H1 (cell line): Measurements from ENCODE around the gene COLEC11. TPM values are rescaled to one million over a fixed set of nuclear protein-coding genes. Genes with fewer than 3 reads are reported as not detected.

Experiments used
- CTCF ChIA-PET: fragments of 300-600 bp; sonication (Branson Sonifier 250); formaldehyde crosslinking; loops from one replicate; lab custom pipeline; 2021; ENCODE audit not compliant: partially characterized antibody; lab: Charles Lee
- POLR2A ChIA-PET: fragments of 300-600 bp; sonication (Branson Sonifier 250); formaldehyde crosslinking; loops from one replicate; lab custom pipeline; 2021; ENCODE audit warnings: inconsistent platforms; ENCODE audit not compliant: partially characterized antibody; lab: Charles Lee
- DNase-seq, 2 experiments: peaks; one replicate each; pipeline versions ENCODE4 v3.0.0 to v3.0.0-alpha.2; 2010 to 2022; ENCODE audit warnings: low spot score in 2 of 2, low read depth in 1 of 2, mixed read lengths in 1 of 2
- FAIRE-seq: peaks from 2 replicates; lab custom pipeline; 2011; peaks lifted over from hg19 to GRCh38; lab: Jason Lieb, UNC
- H2AFZ ChIP-seq: 2 replicates; pipeline ENCODE4 v1.8.1; 2012; ENCODE audit warnings: low read length, inconsistent platforms
- H2AK5ac ChIP-seq: 2 replicates; pipeline ENCODE4 v1.6.1; 2013; ENCODE audit warnings: low read depth, low read length
- H2BK120ac ChIP-seq: replicated peaks from 2 replicates; pipeline ENCODE3; 2013; ENCODE audit warnings: low read depth, low read length, inconsistent platforms
- H2BK12ac ChIP-seq: 2 replicates; pipeline ENCODE4 v1.6.1; 2013; ENCODE audit warnings: low read depth, low read length
- H2BK15ac ChIP-seq: 2 replicates; pipeline ENCODE4 v1.6.1; 2013; ENCODE audit warnings: low read length
- H2BK20ac ChIP-seq: 2 replicates; pipeline ENCODE4 v1.6.1; 2013; ENCODE audit warnings: low read length
- H2BK5ac ChIP-seq: 2 replicates; pipeline ENCODE4 v1.6.1; 2013; ENCODE audit warnings: low read depth, low read length
- H3K14ac ChIP-seq: 2 replicates; pipeline ENCODE4 v1.6.1; 2013; ENCODE audit warnings: inconsistent platforms; ENCODE audit not compliant: insufficient read length
- H3K18ac ChIP-seq: 2 replicates; pipeline ENCODE4 v1.6.1; 2013; ENCODE audit warnings: low read length; ENCODE audit errors: extremely low read depth
- H3K23ac ChIP-seq: 2 replicates; pipeline ENCODE4 v1.6.1; 2013; ENCODE audit warnings: inconsistent platforms; ENCODE audit not compliant: insufficient read length
- H3K23me2 ChIP-seq: 2 replicates; pipeline ENCODE4 v1.6.1; 2013; ENCODE audit warnings: low read depth, low read length
- H3K27ac ChIP-seq: 2 replicates; pipeline ENCODE4 v1.6.1; 2011; ENCODE audit warnings: low read depth, low read length, inconsistent platforms
- H3K27me3 ChIP-seq, 4 experiments: replicated peaks in 1 of 4; 1 replicate in 1 of 4; 2 replicates in 3 of 4; pipeline versions ENCODE4 v1.6.1 to v1.8.1; 2011 to 2013; ENCODE audit warnings: low read length in 3 of 4, mild to moderate bottlenecking in 3 of 4, inconsistent platforms in 2 of 4, mixed read lengths in 2 of 4, moderate library complexity in 1 of 4; ENCODE audit not compliant: control insufficient read depth in 3 of 4, insufficient read depth in 3 of 4; ENCODE audit errors: extremely low read depth in 1 of 4
- H3K36me3 ChIP-seq, 4 experiments: 2 replicates each; pipeline versions ENCODE4 v1.6.1 to v1.8.1; 2011 to 2013; ENCODE audit warnings: mild to moderate bottlenecking in 4 of 4, low read length in 3 of 4, moderate library complexity in 2 of 4, control low read depth in 1 of 4, inconsistent platforms in 1 of 4; ENCODE audit not compliant: insufficient read depth in 4 of 4, control insufficient read depth in 2 of 4
- H3K4ac ChIP-seq: replicated peaks from 2 replicates; pipeline ENCODE3; 2013; ENCODE audit warnings: low read length, low read depth, mixed read lengths, inconsistent platforms; ENCODE audit not compliant: insufficient read length
- H3K4me1 ChIP-seq, 4 experiments: replicated peaks in 1 of 4; 1 replicate in 1 of 4; 2 replicates in 3 of 4; pipeline versions ENCODE4 v1.6.1 to v1.8.1; 2011 to 2013; ENCODE audit warnings: low read length in 3 of 4, inconsistent platforms in 2 of 4, mixed read lengths in 1 of 4; ENCODE audit not compliant: insufficient read depth in 4 of 4, control insufficient read depth in 3 of 4
- H3K4me2 ChIP-seq, 2 experiments: 2 replicates each; pipeline versions ENCODE4 v1.6.1 to v1.8.1; 2011 to 2013; ENCODE audit warnings: low read depth in 2 of 2, low read length in 2 of 2, control low read depth in 1 of 2, inconsistent platforms in 1 of 2, mild to moderate bottlenecking in 1 of 2; ENCODE audit not compliant: insufficient read depth in 1 of 2
- H3K4me3 ChIP-seq, 4 experiments: fragments of 200-600, 300-600 bp in 1 of 4; sonication (generic), shearing (Covaris generic), sonication (Bioruptor Twin) in 1 of 4; 2 replicates each; pipeline versions ENCODE4 v1.5.1 to v1.8.1; 2011 to 2016; ENCODE audit warnings: low read length in 4 of 4, low read depth in 3 of 4, control low read depth in 2 of 4, inconsistent platforms in 2 of 4, mild to moderate bottlenecking in 2 of 4, mixed read lengths in 1 of 4, moderate library complexity in 1 of 4; ENCODE audit not compliant: insufficient read depth in 2 of 4; ENCODE audit errors: extremely low read depth in 1 of 4
- H3K56ac ChIP-seq: replicated peaks from 2 replicates; pipeline ENCODE3; 2013; ENCODE audit warnings: low read depth, mild to moderate bottlenecking, mixed read lengths, low read length, inconsistent platforms; ENCODE audit not compliant: insufficient read length
- H3K79me1 ChIP-seq: 2 replicates; pipeline ENCODE4 v1.6.1; 2013; ENCODE audit warnings: low read depth, low read length, control low read depth
- H3K79me2 ChIP-seq, 2 experiments: 2 replicates each; pipeline versions ENCODE4 v1.6.1 to v1.8.1; 2012 to 2013; ENCODE audit warnings: low read length in 2 of 2, mild to moderate bottlenecking in 2 of 2, inconsistent platforms in 1 of 2; ENCODE audit not compliant: insufficient read depth in 2 of 2, control insufficient read depth in 1 of 2
- H3K9ac ChIP-seq, 4 experiments: replicated peaks in 1 of 4; 1 replicate in 1 of 4; 2 replicates in 3 of 4; pipeline versions ENCODE4 v1.6.1 to v1.8.1; 2011 to 2013; ENCODE audit warnings: low read depth in 3 of 4, low read length in 3 of 4, control low read depth in 2 of 4, mild to moderate bottlenecking in 2 of 4, moderate library complexity in 2 of 4, inconsistent platforms in 1 of 4; ENCODE audit errors: extremely low read depth in 1 of 4
- H3K9me3 ChIP-seq, 2 experiments: 2 replicates each; pipeline versions ENCODE4 v1.6.1 to v1.8.1; 2012 to 2013; ENCODE audit warnings: mild to moderate bottlenecking in 2 of 2, moderate library complexity in 2 of 2, control low read depth in 1 of 2, inconsistent platforms in 1 of 2, low read depth in 1 of 2, low read length in 1 of 2, mixed read lengths in 1 of 2; ENCODE audit not compliant: insufficient read depth in 2 of 2
- H4K20me1 ChIP-seq, 2 experiments: replicated peaks in 1 of 2; 2 replicates each; pipeline versions ENCODE3 to v1.8.1; 2011 to 2013; ENCODE audit warnings: inconsistent platforms in 2 of 2, low read length in 2 of 2, mild to moderate bottlenecking in 1 of 2; ENCODE audit not compliant: insufficient read depth in 2 of 2, control insufficient read depth in 1 of 2
- H4K5ac ChIP-seq: 2 replicates; pipeline ENCODE4 v1.6.1; 2013; ENCODE audit warnings: low read length, low read depth, mixed read lengths, inconsistent platforms; ENCODE audit not compliant: insufficient read length
- H4K8ac ChIP-seq: 2 replicates; pipeline ENCODE4 v1.8.0; 2013; ENCODE audit warnings: mild to moderate bottlenecking, moderate library complexity, low read length, inconsistent platforms; ENCODE audit not compliant: insufficient read depth; ENCODE audit errors: extremely low read depth
- H4K91ac ChIP-seq: replicated peaks from 2 replicates; pipeline ENCODE3; 2013; ENCODE audit warnings: low read length, mixed read lengths, inconsistent platforms; ENCODE audit not compliant: insufficient read length
- SIX5 ChIP-seq: IDR thresholded peaks from 2 replicates; pipeline ENCODE4 v1.6.1; 2011; ENCODE audit warnings: mild to moderate bottlenecking, low read depth, low read length
- SP1 ChIP-seq: IDR thresholded peaks from 2 replicates; pipeline ENCODE4 v1.6.1; 2011; ENCODE audit warnings: low read depth, low read length
- TCF12 ChIP-seq: IDR thresholded peaks from 2 replicates; pipeline ENCODE4 v1.6.1; 2011; ENCODE audit warnings: low read depth, mild to moderate bottlenecking, low read length
- WGBS, 2 experiments: shearing (Covaris generic) in 1 of 2; methylation state at CpG; one replicate each; pipeline versions ENCODE4 v1.1.6 to v1.1.7; 2013 to 2015; ENCODE audit warnings: low lambda C conversion rate in 2 of 2, mixed read lengths in 2 of 2, inconsistent platforms in 1 of 2, low coverage in 1 of 2, missing lambda C conversion rate in 1 of 2; ENCODE audit not compliant: insufficient replicate concordance in 2 of 2, insufficient coverage in 1 of 2, insufficient read length in 1 of 2; ENCODE audit errors: extremely low coverage in 1 of 2, missing lambda C conversion rate in 1 of 2; 5-methylcytosine and 5-hydroxymethylcytosine counted together
- polyA plus RNA-seq, 7 experiments: library from polyadenylated mRNA; depleted of rRNA in 3 of 7; stranded (reverse) in 5 of 7; unstranded in 2 of 7; fragments of >200 nt in 5 of 7; fragments of 200-250 nt in 2 of 7; gene quantifications; 1 replicate in 5 of 7; 2 replicates in 1 of 7; 4 replicates in 1 of 7; pipeline versions ENCODE4 v1.2.1 to v1.2.3, GENCODE V29; 2011 to 2013; ENCODE audit warnings: missing spikeins in 2 of 7, mixed read lengths in 2 of 7
- total RNA-seq: library from RNA; stranded (reverse); fragmentation: NEBNext Ultra II Directional; extraction: Animal tissue kit (Norgen Biotek cat#: 25700); gene quantifications from 2 replicates; pipeline ENCODE4 v1.2.1, GENCODE V29; 2021

Gene COLEC11
- total and polyA plus RNA-seq, 2 of the 8 experiments (the other 6 are each of a cell fraction or from before 2014, with no cell fraction given): 0.47 to 0.80 TPM

DNA sequence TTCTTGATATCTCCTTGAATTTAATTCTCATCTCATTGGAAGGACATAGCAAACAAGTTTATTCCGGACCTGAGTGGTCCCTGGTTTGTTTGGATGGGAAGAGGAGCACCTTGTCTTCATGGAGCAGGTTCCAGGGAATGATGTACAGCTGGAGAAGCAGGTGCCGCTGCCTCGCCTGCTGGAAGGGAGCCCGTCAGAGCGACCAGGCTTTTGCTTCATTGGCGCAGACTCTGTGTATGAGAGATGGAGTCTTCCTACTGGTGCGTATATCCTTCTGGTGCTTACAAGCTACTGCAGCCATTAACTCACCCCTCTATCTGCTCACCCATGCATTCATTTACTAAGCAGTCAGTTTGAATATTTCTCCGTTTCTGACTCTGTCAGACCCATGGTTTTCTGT lies 51.5 kb downstream of the COLEC11 start:
- TF ChIP-seq SIX5 (no peak), TCF12 (no peak), SP1 (no peak)
- Histone ChIP-seq H4K20me1 (no peaks in the 10 kb centered on the region), H3K56ac (no peak overlapping the region), H3K14ac (no peak overlapping the region), H2BK5ac (no peak overlapping the region), H2BK20ac (no peak overlapping the region), H2BK120ac (no peak overlapping the region), H3K27ac (no peak overlapping the region), H3K23ac (no peak overlapping the region), H3K79me1 (no peaks in the 10 kb centered on the region; the same call in 1 of the 2 replicates), H3K4me1 (peaks cover 0 to 8% (median 3%) of the 10 kb centered on the region in 4 experiments; a peak in 6 of 7 replicates), H2AFZ (no peak overlapping the region), H3K9ac (no peak overlapping the region), H4K8ac (no peak overlapping the region), H3K36me3 (no peaks in the 10 kb centered on the region), H2BK12ac (no peak overlapping the region), H3K27me3 (no peaks in the 10 kb centered on the region), H3K18ac (no peak overlapping the region), H4K91ac (no peak overlapping the region), H3K9me3 (no peaks in the 10 kb centered on the region), H3K4ac (no peak overlapping the region), H2BK15ac (no peak overlapping the region), H3K4me2 (no peak overlapping the region), H3K4me3 (no peak overlapping the region), H4K5ac (no peak overlapping the region), H3K23me2 (peaks cover 2% of the 10 kb centered on the region; the same call in 1 of the 2 replicates), H2AK5ac (no peak overlapping the region), H3K79me2 (no peaks in the 10 kb centered on the region)
- ChIA-PET CTCF (interaction anchor here (1.0 to 2.7 kb wide), 2 partner anchors 12 to 73 kb away, joined by 3 to 12 read pairs; no protein-coding TSS in a partner anchor), POLR2A (no interaction called here)
- DNase-seq (no peak), FAIRE-seq (no peak)
- 95% methylated on average over 8 of the region's 8 CpGs; no CpG with 5 or more reads in 1 of the 2 experiments for WGBS, 2 experiments
